Activated T-cell treated with anti-CD3 and anti-CD28 coated beads, Interleukin-2, amount 50 U/mL, for 4 hours (primary cell): ENCODE results near the gene SLC25A40. TPM values are rescaled to one million over a fixed set of nuclear protein-coding genes. Genes with fewer than 3 reads are reported as not detected.

Source experiments
- ATAC-seq, 2 donors: fragments of 200-7000 bp; cut with Tn5 transposase; one replicate each; pipeline ENCODE4 v1.10.0; 2021
- DNase-seq: peaks from one replicate; pipeline ENCODE4 v3.0.0-alpha.2; 2020
- H3K27me3 Mint-ChIP-seq: one replicate; pipeline ENCODE4 v1.8.0; 2021; ENCODE audit warnings: low read depth, mixed read lengths
- H3K36me3 Mint-ChIP-seq: one replicate; pipeline ENCODE4 v1.8.0; 2022; ENCODE audit warnings: mixed read lengths; ENCODE audit not compliant: insufficient read depth
- H3K4me1 Mint-ChIP-seq: one replicate; pipeline ENCODE4 v1.8.0; 2021; ENCODE audit warnings: low read depth, mixed read lengths
- H3K4me3 Mint-ChIP-seq: one replicate; pipeline ENCODE4 v1.8.0; 2021; ENCODE audit warnings: mild to moderate bottlenecking, moderate library complexity, mixed read lengths
- H3K9me3 Mint-ChIP-seq: one replicate; pipeline ENCODE4 v1.8.0; 2021; ENCODE audit warnings: mixed read lengths
- total RNA-seq, 3 donors: library from RNA; stranded (reverse); gene quantifications; one replicate each; pipeline ENCODE4 v1.2.1, GENCODE V29; 2021

SLC25A40 gene
- total RNA-seq, 3 donors from 2014 or later = 20.4 to 21.7 (median 21.7) TPM

DNA sequence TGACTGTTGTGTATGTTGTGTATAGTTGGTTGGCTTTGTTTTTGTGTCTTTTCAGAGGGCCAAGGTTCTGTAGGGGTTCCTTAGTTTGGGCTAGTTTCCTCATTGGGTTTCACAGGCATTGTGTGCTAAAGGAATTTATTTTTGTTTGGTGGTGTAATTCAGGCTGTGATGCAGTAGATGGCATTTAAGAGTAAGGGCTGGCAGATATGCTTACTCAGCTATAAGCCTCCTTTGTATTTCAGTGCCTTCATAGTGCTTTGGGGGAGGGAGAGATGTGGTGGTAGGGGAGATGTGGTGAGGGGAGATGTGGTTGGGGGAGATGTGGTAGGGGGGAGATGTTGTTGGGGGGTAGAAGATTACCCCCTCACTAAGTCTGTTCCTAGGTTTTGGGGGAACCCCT, 91.7 kb downstream of the SLC25A40 start:
- Mint-ChIP-seq H3K4me3 (no peak overlapping the region), H3K9me3 (peaks cover 4% of the 10 kb centered on the region)
- no peak for ATAC-seq

More for the DNA sequence above, 91.7 kb downstream of the SLC25A40 start:
- peaks cover 12% of the 10 kb centered on the region for H3K27me3 Mint-ChIP-seq
- no peak for DNase-seq
- H3K4me1 Mint-ChIP-seq = no peaks in the 10 kb centered on the region
- no peaks in the 10 kb centered on the region for H3K36me3 Mint-ChIP-seq

Other genes with a start within 250 kb of the SLC25A40 start
- gene RUNDC3B, start 248.0 kb downstream of the SLC25A40 start, total RNA-seq = under 1 TPM; 0.27 to 0.61 (median 0.34) TPM
- 10 to 100 TPM; 41.4 to 43.9 (median 43.7) TPM for gene DBF4, start 133 bp upstream of the SLC25A40 start, total RNA-seq
- gene ADAM22, start 57.9 kb upstream of the SLC25A40 start, total RNA-seq = 1 to 10 TPM; 1.1 to 1.8 (median 1.2) TPM